Thymus (tissue), 2 donors: Measurements from ENCODE around the gene COL6A3. TPM values are rescaled to one million over a fixed set of nuclear protein-coding genes. Genes with fewer than 3 reads are reported as not detected.

ENCODE experiments used
- polyA plus RNA-seq: library from polyadenylated mRNA; stranded (reverse); fragments of 200-250 nt; gene quantifications from one replicate; pipeline ENCODE4 v1.2.3, GENCODE V29; 2013
- total RNA-seq: library from RNA; stranded (reverse); fragments of 120-200 nt; gene quantifications from one replicate; pipeline ENCODE4 v1.2.4, GENCODE V29; 2013
- donor health status: healthy.

COL6A3 gene
- total and polyA plus RNA-seq, 2 donors: 28.8 to 36.2 TPM

Other genes starting within 250 kb of the COL6A3 start
- gene MLPH, start 73.1 kb upstream of the COL6A3 start, total RNA-seq: 0.24 TPM
- 2.4 TPM for gene MLPH, start 73.1 kb upstream of the COL6A3 start, polyA plus RNA-seq
- not detected for gene PRLH, start 152.4 kb upstream of the COL6A3 start, total RNA-seq
- not detected for gene PRLH, start 152.4 kb upstream of the COL6A3 start, polyA plus RNA-seq
- gene RAB17, start 176.6 kb upstream of the COL6A3 start, total RNA-seq: 0.33 TPM
- 6.8 TPM for gene RAB17, start 176.6 kb upstream of the COL6A3 start, polyA plus RNA-seq
- gene LRRFIP1, start 213.4 kb upstream of the COL6A3 start, total RNA-seq: 31.0 TPM
- 62.6 TPM for gene LRRFIP1, start 213.4 kb upstream of the COL6A3 start, polyA plus RNA-seq